ENCODE results near the gene ABI3BP.

GRCh38 chr3:100915706-100916495, 77.3 kb downstream of the ABI3BP start:
- TF ChIP-seq CTCF (IDR thresholded peaks at IDR 0.05): no peak
- TF ChIP-seq POLR2A (IDR thresholded peaks at IDR 0.05): no peak

All from Peyer's patch (tissue), 4 donors.